HG03196 (cell line): ENCODE results near the gene SRPRB.

Experiments used
- ATAC-seq: cut with Tn5 transposase; IDR thresholded peaks from one replicate; pipeline ENCODE4 v1.9.1; 2021; ENCODE audit not compliant: unreplicated experiment

Gene SRPRB

DNA sequence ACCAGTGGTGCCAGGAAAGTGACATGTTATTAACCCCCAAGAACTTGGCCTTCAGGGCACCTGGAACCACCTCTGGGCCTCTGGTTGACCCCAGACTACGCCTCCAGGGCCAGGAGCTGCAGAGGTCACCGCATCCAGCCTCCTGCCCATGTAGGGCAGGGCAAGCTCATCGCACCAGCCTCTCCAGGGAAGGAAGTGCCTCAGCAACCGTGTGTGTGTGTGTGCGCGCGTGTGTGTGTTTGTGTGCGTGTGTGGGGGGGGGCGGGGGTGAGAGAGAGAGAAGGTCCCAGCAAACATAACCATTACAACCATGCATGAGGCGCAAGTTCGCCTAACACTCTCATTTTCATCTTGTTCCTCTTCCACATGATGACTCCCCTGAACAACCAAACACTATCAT, 58.3 kb downstream of the SRPRB start:
- ATAC-seq, result no peak

DNA sequence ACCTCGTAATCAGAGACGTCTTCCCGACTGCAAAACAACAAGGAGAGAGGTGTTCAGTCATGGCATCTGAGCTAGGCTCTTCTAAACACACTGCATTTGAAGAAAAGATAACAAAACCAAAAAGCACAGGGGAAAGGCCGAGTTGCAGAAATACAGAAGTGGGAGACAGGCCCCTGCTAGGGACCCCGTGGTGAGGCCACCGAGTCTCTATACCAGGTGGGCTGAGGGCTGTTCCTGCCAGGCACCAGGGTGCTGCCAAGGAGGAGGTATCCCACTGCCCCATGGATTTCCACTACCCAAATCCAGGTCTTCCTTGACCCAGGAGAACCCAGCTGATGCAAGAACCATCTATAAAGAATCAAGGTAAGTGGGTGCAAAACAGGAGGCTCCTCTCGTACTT, 59.0 kb downstream of the SRPRB start:
- no peak for ATAC-seq

DNA sequence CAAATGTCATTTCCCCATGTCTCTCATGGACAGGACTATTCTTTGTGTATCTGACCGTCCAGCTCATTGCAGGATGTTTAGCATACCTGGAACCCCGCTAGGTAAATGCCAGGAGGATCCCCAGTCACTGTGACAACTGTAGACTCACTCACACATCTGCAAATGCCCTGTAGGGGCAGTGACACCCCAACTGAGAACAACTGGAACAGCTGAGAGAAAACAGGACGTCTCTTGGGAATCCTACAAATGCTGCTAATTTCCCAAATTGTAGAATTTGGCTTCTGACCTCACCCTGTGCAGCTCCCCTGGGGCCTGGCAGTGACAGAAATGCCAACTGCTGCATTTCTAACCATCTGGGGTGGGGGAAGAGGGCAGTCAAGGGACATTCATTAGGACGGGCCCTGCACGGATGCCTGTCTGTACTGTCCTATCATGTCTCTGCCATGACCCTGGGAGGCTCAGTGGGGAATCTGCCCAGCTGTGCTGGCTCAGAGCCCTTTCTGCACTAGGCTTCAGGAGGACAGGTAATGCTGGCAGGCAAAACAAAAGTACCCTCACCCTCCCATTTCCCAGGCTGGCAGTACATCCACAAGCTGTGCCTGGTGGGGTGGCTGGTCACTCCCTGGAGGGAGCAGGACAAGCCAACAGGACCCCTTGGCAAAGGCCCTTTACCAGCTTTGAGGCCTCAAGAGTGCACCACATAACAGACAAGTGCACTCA, 59.7 kb downstream of the SRPRB start:
- no peak for ATAC-seq

DNA sequence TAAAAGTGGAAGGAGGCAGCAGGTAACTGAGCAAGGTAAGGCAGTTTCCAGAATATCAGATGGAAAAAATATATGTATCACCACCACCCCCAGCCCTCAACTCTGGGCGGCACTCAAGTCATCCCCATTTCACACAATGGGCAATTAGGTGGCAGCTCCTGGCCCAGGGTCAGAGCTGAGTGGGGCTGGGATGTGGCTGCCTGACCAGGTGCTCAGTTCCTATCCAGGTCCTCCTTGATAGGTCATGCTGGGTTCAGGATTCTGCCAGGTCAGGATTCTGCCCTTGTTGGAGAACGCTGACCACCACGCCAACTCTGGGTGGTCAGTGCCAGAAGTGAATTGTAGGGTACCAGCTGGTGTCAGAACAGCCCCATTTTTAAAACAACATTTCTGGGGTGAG, 60.5 kb downstream of the SRPRB start:
- ATAC-seq, result no peak

DNA sequence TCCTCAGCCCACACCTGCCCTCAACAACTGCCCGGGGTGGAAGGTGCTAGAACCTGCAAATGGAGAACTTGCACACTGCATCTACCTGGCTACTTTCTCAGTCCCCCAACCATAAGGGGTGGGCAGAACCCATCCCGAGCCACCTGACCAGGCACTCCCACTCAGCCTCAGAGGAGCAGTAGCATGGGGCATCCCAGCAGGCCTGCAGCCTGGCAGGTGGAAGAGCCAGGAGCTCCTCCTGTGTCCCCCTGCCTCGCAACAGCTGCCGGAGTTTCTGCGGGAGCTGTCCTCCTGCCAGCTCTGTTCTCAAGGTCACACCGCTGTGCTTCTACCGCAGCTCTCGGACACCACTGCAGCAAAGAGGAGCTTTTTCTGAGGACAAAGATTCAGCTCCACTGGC, 62.6 kb downstream of the SRPRB start:
- no peak for ATAC-seq

DNA sequence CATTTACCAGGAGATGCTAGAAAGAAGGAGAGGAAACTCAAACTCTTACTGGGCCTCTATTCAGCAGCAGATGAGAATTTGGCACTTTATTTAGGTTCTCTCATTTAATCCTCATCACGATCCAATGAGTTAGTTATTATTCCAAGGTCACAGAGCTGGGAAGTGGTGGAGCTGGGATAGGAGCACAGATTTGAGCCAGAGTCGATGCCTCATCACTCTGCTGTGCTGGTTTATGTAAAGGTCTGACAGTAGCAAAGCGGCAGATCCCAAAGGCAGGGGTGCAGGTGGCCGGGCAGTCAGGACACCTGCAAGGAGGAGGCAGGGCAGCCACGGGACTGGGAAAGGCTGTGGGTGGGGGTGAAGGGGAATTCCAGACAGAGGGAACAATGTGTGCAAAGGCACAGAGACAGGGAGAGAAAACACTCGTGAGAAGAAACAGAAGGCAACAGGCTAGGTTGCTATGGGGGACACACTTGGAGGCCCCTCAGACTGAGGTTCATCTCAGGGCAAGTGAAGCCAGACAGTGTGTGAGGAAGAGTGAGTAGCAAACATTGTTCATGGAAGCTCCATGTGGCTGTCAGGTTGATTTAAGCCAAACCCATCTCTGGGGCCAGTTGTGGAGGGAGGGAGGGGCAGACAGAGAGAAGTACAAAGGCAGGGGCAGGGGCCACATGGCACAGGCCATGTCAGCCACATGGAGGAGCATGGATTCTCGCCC, 63.3 kb downstream of the SRPRB start:
- no peak for ATAC-seq

DNA sequence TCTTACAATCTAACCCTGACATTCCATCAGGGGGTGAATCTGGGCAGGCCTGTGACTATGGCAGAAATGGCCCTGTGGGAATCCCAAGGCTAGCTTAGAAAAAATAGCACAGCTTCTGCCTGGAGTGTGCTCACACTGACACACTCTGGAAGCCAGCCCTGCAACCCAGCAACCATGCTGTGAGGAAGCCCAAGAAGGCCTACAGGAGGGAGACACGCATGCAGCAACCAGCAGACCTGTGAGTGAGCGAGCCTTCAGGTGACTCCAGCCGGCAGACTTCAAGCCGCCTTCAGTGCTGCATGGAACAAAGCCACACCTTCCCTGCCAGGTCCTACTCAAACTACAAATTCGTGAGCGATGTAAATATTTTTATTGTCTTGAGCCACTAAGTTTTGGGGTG, 64.0 kb downstream of the SRPRB start:
- no peak for ATAC-seq

DNA sequence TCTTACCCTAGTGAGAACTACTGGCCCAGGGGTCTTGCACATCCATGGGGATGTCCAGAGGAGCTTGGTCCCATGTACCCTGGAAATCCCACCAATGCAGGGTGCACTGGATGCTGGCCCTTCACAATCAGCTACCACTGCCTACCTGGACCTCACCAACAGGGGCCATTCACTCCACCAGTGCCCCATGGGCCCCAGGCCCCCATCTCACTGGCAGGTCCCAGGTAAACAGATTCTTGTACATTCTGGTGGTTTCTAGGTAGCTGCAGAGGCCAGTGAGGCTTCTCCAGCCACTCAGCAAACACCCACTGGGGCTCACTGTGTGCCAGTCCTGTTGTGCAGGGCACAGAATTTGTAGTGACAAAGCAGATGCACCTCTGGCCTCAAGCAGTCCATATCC, 65.2 kb downstream of the SRPRB start:
- no peak for ATAC-seq
